Transverse colon (tissue), 4 donors: ENCODE results near the gene CDK14. TPM values are rescaled to one million over a fixed set of nuclear protein-coding genes. Genes with fewer than 3 reads are reported as not detected.

ENCODE experiments used
- DNase-seq: peaks from one replicate; pipeline ENCODE4 v3.0.0-alpha.2; 2019
- H3K27ac ChIP-seq, 4 donors: fragments of 200-600 bp; sonication (generic); 2 replicates each; pipeline ENCODE4 v1.5.1; 2016 to 2018; ENCODE audit warnings: inconsistent platforms in 4 of 4
- H3K27me3 ChIP-seq: fragments of 200-600 bp; sonication (generic); 2 replicates; pipeline ENCODE4 v1.5.1; 2017; ENCODE audit warnings: inconsistent platforms
- H3K36me3 ChIP-seq, 4 donors: fragments of 200-600 bp; sonication (generic); 2 replicates each; pipeline ENCODE4 v1.5.1; 2017 to 2019; ENCODE audit warnings: inconsistent platforms in 4 of 4
- H3K4me1 ChIP-seq, 4 donors: fragments of 200-600 bp; sonication (generic); 2 replicates each; pipeline ENCODE4 v1.5.1; 2017 to 2020; ENCODE audit warnings: inconsistent platforms in 4 of 4
- H3K4me3 ChIP-seq, 4 donors: fragments of 200-600 bp; sonication (generic); 1 replicate in 1 of 4; 2 replicates in 3 of 4; pipeline versions ENCODE4 v1.5.1 to v1.6.1; 2017 to 2019; ENCODE audit warnings: inconsistent platforms in 4 of 4
- H3K9me3 ChIP-seq, 2 donors: fragments of 200-600 bp; sonication (generic); 2 replicates each; pipeline ENCODE4 v1.5.1; 2017 to 2019; ENCODE audit warnings: inconsistent platforms in 2 of 2
- EP300 ChIP-seq: sonication (generic); formaldehyde crosslinking; IDR thresholded peaks from one replicate; pipeline ENCODE4 v1.6.1; 2017; ENCODE audit warnings: antibody characterized with exemption, low read depth
- POLR2A ChIP-seq: fragments of 450-650 bp; IDR thresholded peaks from one replicate; pipeline ENCODE4 v1.6.1; 2016; ENCODE audit warnings: antibody characterized with exemption, mild to moderate bottlenecking, moderate library complexity
- POLR2AphosphoS5 ChIP-seq, 3 donors: sonication (generic); formaldehyde crosslinking; IDR thresholded peaks; one replicate each; pipeline ENCODE4 v1.6.1; 2016; ENCODE audit warnings: antibody characterized with exemption in 3 of 3
- WGBS, 2 donors: methylation state at CpG; one replicate each; pipeline ENCODE4 v1.1.5; 2018; ENCODE audit warnings: low coverage in 1 of 2; 5-methylcytosine and 5-hydroxymethylcytosine counted together
- in situ Hi-C, 4 donors: fragments of 200-750 bp; cut with MboI; loops; one replicate each; pipeline versions ENCODE4 v1.15.0 to v1.15.1; 2017; ENCODE audit warnings: low sequenced_read_pairs in 3 of 4, low pct_ligation_motif_present in 1 of 4, low pct_unique_long_range_greater_than_20kb in 1 of 4
- intact Hi-C: fragments of 100-400 bp; cut with DNase I; formaldehyde crosslinking; loops from one replicate; pipeline ENCODE4 v1.15.1; 2023; ENCODE audit warnings: low total_unique reads
- total RNA-seq, 4 donors: library from RNA; depleted of rRNA; stranded (reverse); fragments of >200 nt; gene quantifications; one replicate each; pipeline ENCODE4 v1.1.0, GENCODE V29; 2016
- TF ChIP-seq, protein P1 (sequence below), 5 experiments: fragments of 200-600 bp in 3 of 5; fragments of 450-650 bp in 2 of 5; sonication (generic) in 3 of 5; IDR thresholded peaks; 1 replicate in 2 of 5; 2 replicates in 3 of 5; pipeline ENCODE4 v1.5.1; 2016 to 2017; ENCODE audit warnings: antibody characterized with exemption in 5 of 5, inconsistent platforms in 3 of 5, mild to moderate bottlenecking in 2 of 5, moderate library complexity in 1 of 5

CDK14 gene
- total RNA-seq, 4 donors from 2014 or later = 0.40 to 15.4 (median 4.8) TPM

- no peaks in the 10 kb centered on the region for H3K4me1 ChIP-seq
- H3K4me3 ChIP-seq = no peak overlapping the region
- no peak overlapping the region for H3K27ac ChIP-seq
- H3K9me3 ChIP-seq = no peaks in the 10 kb centered on the region
- TF ChIP-seq POLR2A = no peak
- no peak for TF ChIP-seq EP300
- no peak for TF ChIP-seq POLR2AphosphoS5 (IDR thresholded peaks at IDR 0.05)
- TF ChIP-seq, protein P1, sequence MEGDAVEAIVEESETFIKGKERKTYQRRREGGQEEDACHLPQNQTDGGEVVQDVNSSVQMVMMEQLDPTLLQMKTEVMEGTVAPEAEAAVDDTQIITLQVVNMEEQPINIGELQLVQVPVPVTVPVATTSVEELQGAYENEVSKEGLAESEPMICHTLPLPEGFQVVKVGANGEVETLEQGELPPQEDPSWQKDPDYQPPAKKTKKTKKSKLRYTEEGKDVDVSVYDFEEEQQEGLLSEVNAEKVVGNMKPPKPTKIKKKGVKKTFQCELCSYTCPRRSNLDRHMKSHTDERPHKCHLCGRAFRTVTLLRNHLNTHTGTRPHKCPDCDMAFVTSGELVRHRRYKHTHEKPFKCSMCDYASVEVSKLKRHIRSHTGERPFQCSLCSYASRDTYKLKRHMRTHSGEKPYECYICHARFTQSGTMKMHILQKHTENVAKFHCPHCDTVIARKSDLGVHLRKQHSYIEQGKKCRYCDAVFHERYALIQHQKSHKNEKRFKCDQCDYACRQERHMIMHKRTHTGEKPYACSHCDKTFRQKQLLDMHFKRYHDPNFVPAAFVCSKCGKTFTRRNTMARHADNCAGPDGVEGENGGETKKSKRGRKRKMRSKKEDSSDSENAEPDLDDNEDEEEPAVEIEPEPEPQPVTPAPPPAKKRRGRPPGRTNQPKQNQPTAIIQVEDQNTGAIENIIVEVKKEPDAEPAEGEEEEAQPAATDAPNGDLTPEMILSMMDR (IDR thresholded peaks at IDR 0.05) = no peak
- DNase-seq = no peak
- intact Hi-C loops = no loop called here
- H3K27me3 ChIP-seq = no peaks in the 10 kb centered on the region
- 55 to 80% methylated on average over 1 to 2 of the region's 2 CpGs for WGBS, 2 donors
- in situ Hi-C loops = no loop called here
- no peaks in the 10 kb centered on the region for H3K36me3 ChIP-seq
Observed at GRCh38 chr7:90681336-90682022, 85.4 kb downstream of the CDK14 start.

GRCh38 chr7:90686146-90686545 is 90.0 kb downstream of the CDK14 start:
- 77 to 83% methylated on average over 2 of the region's 2 CpGs for WGBS, 2 donors
- DNase-seq = no peak
- Histone ChIP-seq H3K36me3 (no peaks in the 10 kb centered on the region), H3K4me3 (no peak overlapping the region), H3K27me3 (no peaks in the 10 kb centered on the region), H3K4me1 (no peaks in the 10 kb centered on the region), H3K9me3 (no peaks in the 10 kb centered on the region), H3K27ac (no peak overlapping the region)
- in situ Hi-C loops (no loop called here), intact Hi-C loops (no loop called here)
- no peak for TF ChIP-seq POLR2AphosphoS5 (IDR thresholded peaks at IDR 0.05)
- no peak for TF ChIP-seq EP300
- TF ChIP-seq, protein P1 (IDR thresholded peaks at IDR 0.05) = no peak
- TF ChIP-seq POLR2A = no peak

DNA sequence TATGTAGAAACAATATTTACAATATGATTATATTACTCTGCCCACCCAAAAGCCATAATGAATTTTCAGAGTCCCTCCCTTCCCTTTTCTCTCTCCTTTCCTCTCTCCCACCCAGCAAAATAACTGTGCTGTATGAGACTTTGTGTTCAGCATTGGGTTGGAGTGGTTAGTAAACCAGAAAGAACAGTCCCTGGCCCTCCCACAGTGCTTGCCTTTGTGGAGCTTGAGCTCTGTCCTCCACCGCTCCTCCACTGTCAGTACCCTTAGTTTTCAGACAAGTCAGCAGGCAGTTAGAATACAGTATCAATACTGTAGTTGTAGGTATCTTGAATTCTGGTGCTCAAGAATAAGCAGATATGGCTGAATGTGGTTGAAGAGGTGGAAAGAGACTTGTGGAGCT is 92.7 kb downstream of the CDK14 start:
- WGBS, 2 donors = 100% methylated on average over 1 of the region's 1 CpG; no CpG with 5 or more reads in 1 of the 2 donors
- H3K27ac ChIP-seq = no peak overlapping the region
- in situ Hi-C loops = no loop called here
- H3K9me3 ChIP-seq = no peaks in the 10 kb centered on the region
- H3K4me3 ChIP-seq = no peak overlapping the region
- intact Hi-C loops = no loop called here
- H3K27me3 ChIP-seq = no peaks in the 10 kb centered on the region
- TF ChIP-seq, protein P1 (IDR thresholded peaks at IDR 0.05) = no peak
- TF ChIP-seq POLR2AphosphoS5 (IDR thresholded peaks at IDR 0.05) (no peak), EP300 (no peak), POLR2A (no peak)
- H3K4me1 ChIP-seq = no peaks in the 10 kb centered on the region
- DNase-seq = no peak
- no peaks in the 10 kb centered on the region for H3K36me3 ChIP-seq

DNA sequence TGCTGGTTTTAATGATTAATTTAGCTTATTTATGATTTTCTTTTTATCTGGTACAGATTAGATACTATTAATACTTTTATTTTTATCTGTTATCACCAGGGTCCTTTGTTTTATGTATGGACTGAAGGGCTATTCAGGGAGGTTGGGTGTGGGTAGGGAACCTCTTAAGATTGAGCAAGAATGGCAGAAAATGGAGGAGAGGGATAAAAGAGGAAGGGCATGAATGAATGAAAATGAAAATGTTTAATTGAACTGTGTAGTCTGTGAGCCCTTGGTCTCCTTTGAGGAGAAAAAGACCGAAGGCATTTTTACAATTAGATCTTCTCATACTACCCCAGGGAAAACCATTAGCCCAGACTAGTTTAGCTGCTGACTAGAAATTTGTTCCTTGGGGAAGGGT is 93.1 kb downstream of the CDK14 start:
- H3K4me1 ChIP-seq = no peaks in the 10 kb centered on the region
- intact Hi-C loops (no loop called here), in situ Hi-C loops (no loop called here)
- no peaks in the 10 kb centered on the region for H3K36me3 ChIP-seq
- 67 to 73% methylated on average over 1 of the region's 1 CpG for WGBS, 2 donors
- H3K9me3 ChIP-seq = no peaks in the 10 kb centered on the region
- H3K27ac ChIP-seq = no peak overlapping the region
- no peak for TF ChIP-seq POLR2AphosphoS5 (IDR thresholded peaks at IDR 0.05)
- no peak for TF ChIP-seq POLR2A
- no peak for TF ChIP-seq EP300
- TF ChIP-seq, protein P1 (IDR thresholded peaks at IDR 0.05) = no peak
- no peak overlapping the region for H3K4me3 ChIP-seq
- DNase-seq = no peak
- no peaks in the 10 kb centered on the region for H3K27me3 ChIP-seq
